Transverse colon (tissue), 4 donors: ENCODE results near the gene FLCN. TPM values are rescaled to one million over a fixed set of nuclear protein-coding genes. Genes with fewer than 3 reads are reported as not detected.

Experiments
- DNase-seq: peaks from one replicate; pipeline ENCODE4 v3.0.0-alpha.2; 2019
- H3K27ac ChIP-seq, 4 donors: fragments of 200-600 bp; sonication (generic); 2 replicates each; pipeline ENCODE4 v1.5.1; 2016 to 2018; ENCODE audit warnings: inconsistent platforms in 4 of 4
- H3K27me3 ChIP-seq: fragments of 200-600 bp; sonication (generic); 2 replicates; pipeline ENCODE4 v1.5.1; 2017; ENCODE audit warnings: inconsistent platforms
- H3K36me3 ChIP-seq, 4 donors: fragments of 200-600 bp; sonication (generic); 2 replicates each; pipeline ENCODE4 v1.5.1; 2017 to 2019; ENCODE audit warnings: inconsistent platforms in 4 of 4
- H3K4me1 ChIP-seq, 4 donors: fragments of 200-600 bp; sonication (generic); 2 replicates each; pipeline ENCODE4 v1.5.1; 2017 to 2020; ENCODE audit warnings: inconsistent platforms in 4 of 4
- H3K4me3 ChIP-seq, 4 donors: fragments of 200-600 bp; sonication (generic); 1 replicate in 1 of 4; 2 replicates in 3 of 4; pipeline versions ENCODE4 v1.5.1 to v1.6.1; 2017 to 2019; ENCODE audit warnings: inconsistent platforms in 4 of 4
- H3K9me3 ChIP-seq, 2 donors: fragments of 200-600 bp; sonication (generic); 2 replicates each; pipeline ENCODE4 v1.5.1; 2017 to 2019; ENCODE audit warnings: inconsistent platforms in 2 of 2
- EP300 ChIP-seq: sonication (generic); formaldehyde crosslinking; IDR thresholded peaks from one replicate; pipeline ENCODE4 v1.6.1; 2017; ENCODE audit warnings: antibody characterized with exemption, low read depth
- POLR2A ChIP-seq: fragments of 450-650 bp; IDR thresholded peaks from one replicate; pipeline ENCODE4 v1.6.1; 2016; ENCODE audit warnings: antibody characterized with exemption, mild to moderate bottlenecking, moderate library complexity
- POLR2AphosphoS5 ChIP-seq, 3 donors: sonication (generic); formaldehyde crosslinking; IDR thresholded peaks; one replicate each; pipeline ENCODE4 v1.6.1; 2016; ENCODE audit warnings: antibody characterized with exemption in 3 of 3
- WGBS, 2 donors: methylation state at CpG; one replicate each; pipeline ENCODE4 v1.1.5; 2018; ENCODE audit warnings: low coverage in 1 of 2; 5-methylcytosine and 5-hydroxymethylcytosine counted together
- in situ Hi-C, 4 donors: fragments of 200-750 bp; cut with MboI; loops; one replicate each; pipeline versions ENCODE4 v1.15.0 to v1.15.1; 2017; ENCODE audit warnings: low sequenced_read_pairs in 3 of 4, low pct_ligation_motif_present in 1 of 4, low pct_unique_long_range_greater_than_20kb in 1 of 4
- intact Hi-C: fragments of 100-400 bp; cut with DNase I; formaldehyde crosslinking; loops from one replicate; pipeline ENCODE4 v1.15.1; 2023; ENCODE audit warnings: low total_unique reads
- total RNA-seq, 4 donors: library from RNA; depleted of rRNA; stranded (reverse); fragments of >200 nt; gene quantifications; one replicate each; pipeline ENCODE4 v1.1.0, GENCODE V29; 2016
- TF ChIP-seq, protein P1 (sequence below), 5 experiments: fragments of 200-600 bp in 3 of 5; fragments of 450-650 bp in 2 of 5; sonication (generic) in 3 of 5; IDR thresholded peaks; 1 replicate in 2 of 5; 2 replicates in 3 of 5; pipeline ENCODE4 v1.5.1; 2016 to 2017; ENCODE audit warnings: antibody characterized with exemption in 5 of 5, inconsistent platforms in 3 of 5, mild to moderate bottlenecking in 2 of 5, moderate library complexity in 1 of 5

The FLCN gene
- total RNA-seq, 4 donors from 2014 or later, result 43.0 to 560 (median 81.1) TPM

DNA sequence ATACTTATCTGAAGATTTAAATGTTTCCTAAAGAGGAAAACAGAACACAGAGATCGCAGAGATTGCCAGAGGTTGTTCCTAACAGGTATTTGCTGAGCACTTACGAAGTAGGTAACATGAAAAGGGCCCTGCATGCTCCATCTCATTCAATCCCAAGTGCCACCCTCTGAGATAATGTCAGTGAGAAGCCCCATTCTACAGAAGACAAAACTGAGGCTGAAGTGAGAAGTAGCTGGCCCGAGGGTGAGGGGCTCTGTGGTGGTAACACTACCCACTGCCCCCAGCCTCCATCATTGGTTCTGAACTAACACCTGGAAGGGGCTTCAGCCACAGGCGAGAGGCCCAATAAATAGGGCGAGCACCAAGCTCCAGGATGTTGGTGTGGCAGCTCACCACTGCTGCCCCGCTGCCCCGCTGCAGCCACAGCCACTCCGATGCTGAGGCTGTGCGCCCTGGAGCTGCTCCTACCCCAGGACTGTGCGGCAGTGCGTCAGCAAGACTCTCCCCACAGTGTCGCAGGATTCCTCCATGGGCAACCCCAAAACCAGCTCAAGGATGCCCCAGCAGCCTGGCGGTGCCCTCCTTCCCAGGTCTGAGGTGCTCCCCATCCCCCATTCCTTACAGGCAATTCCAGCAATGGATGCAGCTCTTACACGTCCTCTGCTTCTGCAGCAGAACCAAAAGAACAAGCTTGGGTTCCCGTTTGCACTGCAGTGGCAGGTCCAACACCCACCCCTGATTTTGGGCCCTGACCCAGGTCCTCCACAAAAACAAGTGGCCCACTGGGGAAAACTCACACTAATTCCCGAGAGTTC, 10.3 kb downstream of the FLCN start:
- no peaks in the 10 kb centered on the region for H3K9me3 ChIP-seq
- intact Hi-C loops (no loop called here), in situ Hi-C loops (no loop called here)
- no peaks in the 10 kb centered on the region for H3K4me1 ChIP-seq
- TF ChIP-seq POLR2A (no peak), EP300 (no peak), POLR2AphosphoS5 (IDR thresholded peaks at IDR 0.05) (no peak)
- TF ChIP-seq, protein P1, sequence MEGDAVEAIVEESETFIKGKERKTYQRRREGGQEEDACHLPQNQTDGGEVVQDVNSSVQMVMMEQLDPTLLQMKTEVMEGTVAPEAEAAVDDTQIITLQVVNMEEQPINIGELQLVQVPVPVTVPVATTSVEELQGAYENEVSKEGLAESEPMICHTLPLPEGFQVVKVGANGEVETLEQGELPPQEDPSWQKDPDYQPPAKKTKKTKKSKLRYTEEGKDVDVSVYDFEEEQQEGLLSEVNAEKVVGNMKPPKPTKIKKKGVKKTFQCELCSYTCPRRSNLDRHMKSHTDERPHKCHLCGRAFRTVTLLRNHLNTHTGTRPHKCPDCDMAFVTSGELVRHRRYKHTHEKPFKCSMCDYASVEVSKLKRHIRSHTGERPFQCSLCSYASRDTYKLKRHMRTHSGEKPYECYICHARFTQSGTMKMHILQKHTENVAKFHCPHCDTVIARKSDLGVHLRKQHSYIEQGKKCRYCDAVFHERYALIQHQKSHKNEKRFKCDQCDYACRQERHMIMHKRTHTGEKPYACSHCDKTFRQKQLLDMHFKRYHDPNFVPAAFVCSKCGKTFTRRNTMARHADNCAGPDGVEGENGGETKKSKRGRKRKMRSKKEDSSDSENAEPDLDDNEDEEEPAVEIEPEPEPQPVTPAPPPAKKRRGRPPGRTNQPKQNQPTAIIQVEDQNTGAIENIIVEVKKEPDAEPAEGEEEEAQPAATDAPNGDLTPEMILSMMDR (IDR thresholded peaks at IDR 0.05), result no peak
- H3K4me3 ChIP-seq, result no peak overlapping the region
- H3K36me3 ChIP-seq, result peaks cover 0 to 96% (median 38%) of the 10 kb centered on the region in 4 donors
- 93% methylated on average over 5 to 9 of the region's 16 CpGs for WGBS, 2 donors
- H3K27ac ChIP-seq, result no peak overlapping the region
- no peak for DNase-seq
- no peaks in the 10 kb centered on the region for H3K27me3 ChIP-seq

DNA sequence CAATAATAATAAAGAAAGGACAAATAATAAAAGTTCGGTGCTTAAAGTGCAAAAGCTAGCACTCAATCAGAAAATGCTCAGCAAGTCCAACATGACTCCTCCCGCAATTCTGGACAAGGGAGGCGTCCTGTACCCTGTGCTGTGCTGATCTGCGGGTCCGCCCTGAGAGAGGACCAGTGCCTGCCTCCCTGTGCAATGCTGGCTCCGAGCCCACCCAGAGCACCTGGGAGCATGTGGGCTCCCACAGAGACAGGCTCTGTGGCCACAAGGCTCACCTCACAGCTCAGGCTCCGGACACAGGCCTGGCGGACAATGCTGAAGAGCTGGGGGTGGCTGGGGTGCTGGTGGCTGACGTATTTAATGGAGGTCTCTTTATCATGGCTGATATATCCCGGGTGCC, 11.1 kb downstream of the FLCN start:
- in situ Hi-C loops, result no loop called here
- no peaks in the 10 kb centered on the region for H3K9me3 ChIP-seq
- H3K4me1 ChIP-seq, result no peaks in the 10 kb centered on the region
- 93% methylated on average over 10 of the region's 10 CpGs; no CpG with 5 or more reads in 1 of the 2 donors for WGBS, 2 donors
- peaks cover 0 to 96% (median 39%) of the 10 kb centered on the region in 4 donors for H3K36me3 ChIP-seq
- intact Hi-C loops, result no loop called here
- no peak overlapping the region for H3K27ac ChIP-seq
- H3K4me3 ChIP-seq, result no peak overlapping the region
- no peak for DNase-seq
- no peaks in the 10 kb centered on the region for H3K27me3 ChIP-seq
- TF ChIP-seq POLR2A (no peak), EP300 (no peak), POLR2AphosphoS5 (IDR thresholded peaks at IDR 0.05) (no peak)
- TF ChIP-seq, protein P1 (IDR thresholded peaks at IDR 0.05), result no peak

DNA sequence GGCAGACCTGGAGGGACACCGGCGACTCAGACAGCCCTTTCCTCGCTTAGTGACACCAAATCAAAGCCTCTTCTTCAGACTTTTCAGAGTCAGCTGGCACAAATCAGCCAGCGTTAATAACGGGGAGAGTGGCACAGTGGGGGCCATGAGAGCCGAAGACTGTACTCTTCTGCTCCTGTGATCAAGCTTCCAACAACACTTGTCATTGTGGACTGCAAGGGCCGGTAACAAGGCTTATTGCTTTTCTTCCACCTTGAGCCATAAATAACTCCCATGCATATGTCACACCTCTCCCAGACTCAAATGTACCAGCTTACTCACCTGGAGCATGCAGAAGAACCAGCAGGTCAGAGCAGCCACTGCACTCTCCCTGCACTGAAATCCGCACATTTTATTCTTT, 12.8 kb downstream of the FLCN start:
- DNase-seq, result no peak
- in situ Hi-C loops, result no loop called here
- no peaks in the 10 kb centered on the region for H3K27me3 ChIP-seq
- intact Hi-C loops, result no loop called here
- TF ChIP-seq, protein P1 (IDR thresholded peaks at IDR 0.05), result no peak
- TF ChIP-seq POLR2A (no peak), POLR2AphosphoS5 (IDR thresholded peaks at IDR 0.05) (no peak), EP300 (no peak)
- 81 to 84% methylated on average over 3 to 8 of the region's 8 CpGs for WGBS, 2 donors
- H3K36me3 ChIP-seq, result peaks cover 0 to 94% (median 41%) of the 10 kb centered on the region in 4 donors
- H3K4me3 ChIP-seq, result no peak overlapping the region
- no peaks in the 10 kb centered on the region for H3K4me1 ChIP-seq
- no peak overlapping the region for H3K27ac ChIP-seq
- no peaks in the 10 kb centered on the region for H3K9me3 ChIP-seq

DNA sequence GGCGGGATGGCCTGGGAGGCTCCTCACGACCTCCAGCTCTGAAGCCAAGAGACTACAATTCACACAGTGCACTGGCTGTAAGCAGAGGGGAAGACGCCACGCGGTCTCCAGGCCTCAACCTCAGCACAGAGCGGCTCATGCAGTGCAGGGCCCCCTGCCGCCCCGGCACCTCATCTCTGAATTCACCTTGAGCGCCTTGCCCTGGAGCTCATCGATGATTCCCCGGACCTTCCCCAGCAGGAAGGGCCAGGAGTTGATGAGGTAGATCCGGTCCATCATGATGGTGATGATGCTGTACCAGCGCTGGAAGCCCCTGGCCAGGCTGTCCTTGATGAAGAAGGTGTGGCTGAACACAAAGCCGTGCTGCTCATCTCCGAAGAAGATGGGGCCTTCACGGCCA, 13.2 kb downstream of the FLCN start:
- no peak for DNase-seq
- H3K27ac ChIP-seq, result no peak overlapping the region
- H3K27me3 ChIP-seq, result no peaks in the 10 kb centered on the region
- in situ Hi-C loops (no loop called here), intact Hi-C loops (no loop called here)
- no peaks in the 10 kb centered on the region for H3K9me3 ChIP-seq
- H3K4me1 ChIP-seq, result no peaks in the 10 kb centered on the region
- WGBS, 2 donors, result 96% methylated on average over 16 of the region's 16 CpGs; no CpG with 5 or more reads in 1 of the 2 donors
- no peak overlapping the region for H3K4me3 ChIP-seq
- peaks cover 0 to 94% (median 41%) of the 10 kb centered on the region in 4 donors for H3K36me3 ChIP-seq
- no peak for TF ChIP-seq POLR2A
- no peak for TF ChIP-seq EP300
- TF ChIP-seq, protein P1 (IDR thresholded peaks at IDR 0.05), result no peak
- TF ChIP-seq POLR2AphosphoS5 (IDR thresholded peaks at IDR 0.05), result no peak
